MM.1S (cell line): Measurements from ENCODE around the gene MANSC4.

Experiments used
- DNase-seq: peaks from one replicate; pipeline ENCODE4 v3.0.0-alpha.2; 2015
- H2AFZ ChIP-seq: fragments of 300-600 bp; sonication (generic); 2 replicates; pipeline ENCODE4 v1.6.0; 2016; ENCODE audit warnings: antibody characterized with exemption, low read length
- H3F3A ChIP-seq: fragments of 300-600 bp; sonication (generic); 2 replicates; pipeline ENCODE4 v1.6.1; 2016; ENCODE audit warnings: mild to moderate bottlenecking, antibody characterized with exemption, low read length, moderate library complexity, mixed read lengths; ENCODE audit not compliant: insufficient read depth
- H3K27ac ChIP-seq: fragments of 300-600 bp; sonication (generic); 2 replicates; pipeline ENCODE4 v1.5.1; 2016; ENCODE audit warnings: mild to moderate bottlenecking, low read length
- H3K27me3 ChIP-seq: fragments of 300-600 bp; sonication (generic); replicated peaks from 2 replicates; pipeline ENCODE4 v1.6.0; 2016; ENCODE audit warnings: low read length; ENCODE audit not compliant: insufficient read depth
- H3K36me3 ChIP-seq: fragments of 300-600 bp; sonication (generic); replicated peaks from 2 replicates; pipeline ENCODE4 v1.6.1; 2016; ENCODE audit warnings: mild to moderate bottlenecking, low read length, mixed read lengths; ENCODE audit not compliant: insufficient read depth
- H3K4me1 ChIP-seq: fragments of 300-600 bp; sonication (generic); 2 replicates; pipeline ENCODE4 v1.6.1; 2016; ENCODE audit warnings: low read length, mixed read lengths
- H3K4me2 ChIP-seq: fragments of 300-600 bp; sonication (generic); 2 replicates; pipeline ENCODE4 v1.6.0; 2016; ENCODE audit warnings: low read depth, low read length
- H3K4me3 ChIP-seq: fragments of 300-600 bp; sonication (generic); 2 replicates; pipeline ENCODE4 v1.5.1; 2016; ENCODE audit warnings: low read length, mixed read lengths
- H3K79me2 ChIP-seq: fragments of 300-600 bp; sonication (generic); 2 replicates; pipeline ENCODE4 v1.6.1; 2016; ENCODE audit warnings: mixed run types, low read length, mixed read lengths
- H3K9ac ChIP-seq: fragments of 300-600 bp; sonication (generic); 2 replicates; pipeline ENCODE4 v1.6.1; 2016; ENCODE audit warnings: low read length, mixed read lengths
- H3K9me2 ChIP-seq: fragments of 300-600 bp; sonication (generic); replicated peaks from 2 replicates; pipeline ENCODE4 v1.6.1; 2016; ENCODE audit warnings: mild to moderate bottlenecking, low read length, mixed read lengths; ENCODE audit not compliant: insufficient read depth
- H3K9me3 ChIP-seq: fragments of 300-600 bp; sonication (generic); replicated peaks from 2 replicates; pipeline ENCODE4 v1.6.1; 2016; ENCODE audit warnings: mild to moderate bottlenecking, low read length, mixed read lengths; ENCODE audit not compliant: insufficient read depth
- H4K20me1 ChIP-seq: fragments of 300-600 bp; sonication (generic); 2 replicates; pipeline ENCODE4 v1.6.1; 2016; ENCODE audit warnings: mild to moderate bottlenecking, low read length, moderate library complexity, mixed read lengths; ENCODE audit not compliant: insufficient read depth
- EZH2 ChIP-seq: fragments of 300-600 bp; sonication (generic); optimal IDR thresholded peaks from 2 replicates; pipeline ENCODE3; 2017; ENCODE audit warnings: low read depth, mild to moderate bottlenecking, antibody characterized with exemption, low read length, mixed read lengths
- EZH2phosphoT487 ChIP-seq: fragments of 300-600 bp; sonication (generic); IDR thresholded peaks from 2 replicates; pipeline ENCODE4 v1.6.1; 2018; ENCODE audit warnings: antibody characterized with exemption, low read length
- TF ChIP-seq, protein P1 (sequence below): fragments of 300-600 bp; sonication (generic); IDR thresholded peaks from 2 replicates; pipeline ENCODE4 v1.5.1; 2016; ENCODE audit warnings: antibody characterized with exemption, low read length, mixed read lengths

Gene MANSC4

GRCh38 chr12:27771481-27772327, 8.3 kb downstream of the MANSC4 start:
- Histone ChIP-seq H3K9me2 (no peaks in the 10 kb centered on the region), H3K4me2 (no peak overlapping the region), H3K27me3 (no peaks in the 10 kb centered on the region), H4K20me1 (no peaks in the 10 kb centered on the region), H3K9ac (no peak overlapping the region), H3F3A (no peaks in the 10 kb centered on the region), H3K9me3 (no peaks in the 10 kb centered on the region), H3K79me2 (no peaks in the 10 kb centered on the region), H3K27ac (no peak overlapping the region), H3K36me3 (no peaks in the 10 kb centered on the region), H2AFZ (no peak overlapping the region), H3K4me3 (no peak overlapping the region), H3K4me1 (no peaks in the 10 kb centered on the region)
- no peak for TF ChIP-seq EZH2
- TF ChIP-seq EZH2phosphoT487 = no peak
- TF ChIP-seq, protein P1, sequence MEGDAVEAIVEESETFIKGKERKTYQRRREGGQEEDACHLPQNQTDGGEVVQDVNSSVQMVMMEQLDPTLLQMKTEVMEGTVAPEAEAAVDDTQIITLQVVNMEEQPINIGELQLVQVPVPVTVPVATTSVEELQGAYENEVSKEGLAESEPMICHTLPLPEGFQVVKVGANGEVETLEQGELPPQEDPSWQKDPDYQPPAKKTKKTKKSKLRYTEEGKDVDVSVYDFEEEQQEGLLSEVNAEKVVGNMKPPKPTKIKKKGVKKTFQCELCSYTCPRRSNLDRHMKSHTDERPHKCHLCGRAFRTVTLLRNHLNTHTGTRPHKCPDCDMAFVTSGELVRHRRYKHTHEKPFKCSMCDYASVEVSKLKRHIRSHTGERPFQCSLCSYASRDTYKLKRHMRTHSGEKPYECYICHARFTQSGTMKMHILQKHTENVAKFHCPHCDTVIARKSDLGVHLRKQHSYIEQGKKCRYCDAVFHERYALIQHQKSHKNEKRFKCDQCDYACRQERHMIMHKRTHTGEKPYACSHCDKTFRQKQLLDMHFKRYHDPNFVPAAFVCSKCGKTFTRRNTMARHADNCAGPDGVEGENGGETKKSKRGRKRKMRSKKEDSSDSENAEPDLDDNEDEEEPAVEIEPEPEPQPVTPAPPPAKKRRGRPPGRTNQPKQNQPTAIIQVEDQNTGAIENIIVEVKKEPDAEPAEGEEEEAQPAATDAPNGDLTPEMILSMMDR = no peak
- DNase-seq = no peak

GRCh38 chr12:27769142-27769673, 10.8 kb downstream of the MANSC4 start:
- no peaks in the 10 kb centered on the region for H3K79me2 ChIP-seq
- no peak overlapping the region for H3K4me2 ChIP-seq
- no peak overlapping the region for H2AFZ ChIP-seq
- H3K9ac ChIP-seq = no peak overlapping the region
- no peak for DNase-seq
- H3F3A ChIP-seq = no peaks in the 10 kb centered on the region
- H3K27ac ChIP-seq = no peak overlapping the region
- TF ChIP-seq, protein P1 = no peak
- no peaks in the 10 kb centered on the region for H3K4me1 ChIP-seq
- H3K9me3 ChIP-seq = no peaks in the 10 kb centered on the region
- H3K27me3 ChIP-seq = no peaks in the 10 kb centered on the region
- no peaks in the 10 kb centered on the region for H3K9me2 ChIP-seq
- no peaks in the 10 kb centered on the region for H4K20me1 ChIP-seq
- H3K36me3 ChIP-seq = no peaks in the 10 kb centered on the region
- H3K4me3 ChIP-seq = no peak overlapping the region

GRCh38 chr12:27766587-27766986, 13.4 kb downstream of the MANSC4 start:
- Histone ChIP-seq H3K27me3 (no peaks in the 10 kb centered on the region), H4K20me1 (no peaks in the 10 kb centered on the region), H3K79me2 (no peaks in the 10 kb centered on the region), H3K4me3 (no peak overlapping the region), H3K4me1 (peaks cover 10% of the 10 kb centered on the region; the same call in 1 of the 2 replicates), H3K9ac (no peak overlapping the region), H3K9me2 (no peaks in the 10 kb centered on the region), H2AFZ (no peak overlapping the region), H3F3A (peaks cover 12% of the 10 kb centered on the region; the same call in 1 of the 2 replicates), H3K36me3 (no peaks in the 10 kb centered on the region), H3K4me2 (no peak overlapping the region), H3K9me3 (no peaks in the 10 kb centered on the region), H3K27ac (no peak overlapping the region)
- TF ChIP-seq EZH2phosphoT487 (no peak), EZH2 (no peak)
- TF ChIP-seq, protein P1 = no peak
- DNase-seq = peak; percentile 17
